ENCODE data around the gene EMX2.

The EMX2 gene

GRCh38 chr10:117532451-117533107 lies 10.0 kb upstream of the EMX2 start:
- DNase-seq: no peak

- DNase-seq: no peak
Measured at GRCh38 chr10:117533507-117534281, 8.9 kb upstream of the EMX2 start.

DNA sequence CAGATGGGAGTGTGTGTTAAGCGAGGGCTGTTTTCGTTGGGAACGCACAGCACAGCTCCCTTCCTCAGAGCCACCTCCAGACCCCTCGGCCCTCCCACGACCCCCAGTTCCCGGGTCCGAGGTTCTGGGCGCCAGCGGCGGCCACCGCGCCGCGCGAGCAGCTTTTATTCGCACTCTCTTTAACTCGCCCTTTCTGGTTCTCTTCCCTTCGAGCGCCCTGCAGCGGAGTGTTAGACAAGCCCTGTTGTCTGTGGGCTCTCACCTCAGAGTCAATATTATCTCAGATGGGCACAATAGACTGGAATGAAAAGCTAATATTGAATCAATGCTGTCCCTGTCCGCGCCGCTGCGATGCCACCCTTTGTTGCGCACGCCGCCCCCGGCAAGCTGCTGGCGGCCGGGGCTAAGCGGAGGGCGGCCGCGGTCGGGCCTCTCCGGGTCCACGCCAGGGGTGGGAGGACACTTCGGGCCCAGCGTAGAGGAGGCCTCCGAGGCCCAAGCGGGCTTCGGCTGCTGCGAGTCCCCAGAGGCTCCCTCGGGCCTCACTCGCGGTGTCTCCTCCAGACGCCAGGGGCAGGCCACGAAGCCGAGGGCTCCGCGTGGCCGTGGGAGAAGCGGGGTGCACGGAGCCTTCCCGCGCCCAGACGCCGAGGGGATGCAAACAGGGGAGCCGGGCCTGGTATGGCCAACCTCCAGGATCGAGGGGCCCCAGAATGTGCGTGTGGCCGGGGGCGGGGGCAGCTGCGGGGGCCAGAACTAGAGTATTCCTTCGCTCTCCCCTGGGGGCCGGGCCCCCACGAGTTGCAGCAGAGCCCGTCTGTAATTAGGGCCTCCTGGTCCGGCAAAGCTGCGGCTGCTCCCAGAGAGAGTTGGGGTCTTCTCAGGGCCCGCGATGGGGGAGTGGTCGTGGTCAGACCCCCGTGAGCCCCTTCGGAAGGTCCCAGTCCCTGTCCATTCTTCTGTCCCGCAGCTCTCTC lies 7.9 kb upstream of the EMX2 start:
- no peak for DNase-seq

DNA sequence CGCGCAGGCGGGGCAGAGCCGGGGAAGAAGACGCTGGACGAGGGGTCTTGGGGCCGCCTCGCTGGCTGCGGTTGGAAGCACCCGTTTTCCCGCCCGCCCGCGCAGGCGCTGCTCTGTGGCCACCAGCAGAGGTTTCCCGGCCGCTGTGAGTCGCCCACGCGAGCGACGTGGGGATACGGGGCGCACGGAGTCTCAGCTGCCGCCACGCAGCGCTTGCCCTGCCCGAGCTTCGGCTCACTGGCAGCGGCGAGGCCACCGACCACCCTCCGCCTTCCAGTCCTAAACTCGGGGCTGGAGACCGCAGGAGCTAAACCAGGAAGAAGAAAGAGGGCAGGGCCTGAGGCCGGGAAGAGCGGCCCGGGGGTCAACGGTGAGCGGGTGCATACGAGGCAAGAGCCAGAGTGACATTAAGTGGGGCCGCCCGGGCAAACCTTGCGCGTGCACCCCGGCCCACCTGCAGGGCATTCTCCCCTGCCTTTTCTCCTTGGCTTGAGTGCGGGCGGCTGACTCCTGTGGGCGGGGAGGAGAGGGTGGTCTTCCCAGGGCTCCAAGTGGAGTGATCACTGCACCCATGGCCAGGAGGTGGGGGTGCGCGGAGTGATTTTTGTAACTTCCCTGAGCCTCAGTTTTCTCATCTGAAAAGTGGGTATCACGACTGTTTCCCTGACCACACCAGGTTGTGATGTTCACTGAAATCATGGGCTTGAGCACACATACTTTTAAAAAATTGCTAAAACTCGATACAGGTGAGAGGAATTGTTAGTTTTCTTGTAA lies 7.1 kb upstream of the EMX2 start:
- DNase-seq: no peak

- no peak for DNase-seq
Measured at GRCh38 chr10:117536072-117536865, 6.3 kb upstream of the EMX2 start.

DNA sequence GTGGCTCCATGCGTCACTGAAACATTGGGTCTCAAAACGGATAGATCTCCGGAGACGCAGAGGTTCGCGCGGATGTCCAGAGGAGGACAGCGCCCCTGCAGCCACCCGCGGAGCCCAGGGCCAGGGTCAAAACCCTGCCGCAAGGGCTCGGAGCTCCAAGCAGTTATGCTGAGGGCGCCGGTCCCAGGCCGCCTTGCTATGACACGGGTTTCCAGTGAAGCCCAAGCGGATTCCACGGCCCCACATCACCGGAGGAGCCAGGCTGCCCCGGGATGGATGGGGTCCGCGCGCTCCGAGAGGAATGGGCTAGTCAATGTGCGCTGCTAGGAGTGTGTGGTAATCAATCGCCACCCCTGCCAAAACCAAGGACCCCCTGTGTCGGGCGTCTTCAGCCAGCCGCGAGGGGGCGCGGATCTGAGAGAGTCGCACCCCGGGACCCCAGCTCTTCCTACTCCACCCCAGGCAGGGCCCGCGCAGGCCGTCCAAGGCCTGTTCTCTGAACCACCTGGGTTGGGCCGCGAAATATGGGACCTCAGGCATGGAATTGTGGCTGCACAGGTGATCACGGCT lies 5.6 kb upstream of the EMX2 start:
- no peak for DNase-seq

- no peak for DNase-seq
Measured at GRCh38 chr10:117537436-117537903, 5.1 kb upstream of the EMX2 start.

DNA sequence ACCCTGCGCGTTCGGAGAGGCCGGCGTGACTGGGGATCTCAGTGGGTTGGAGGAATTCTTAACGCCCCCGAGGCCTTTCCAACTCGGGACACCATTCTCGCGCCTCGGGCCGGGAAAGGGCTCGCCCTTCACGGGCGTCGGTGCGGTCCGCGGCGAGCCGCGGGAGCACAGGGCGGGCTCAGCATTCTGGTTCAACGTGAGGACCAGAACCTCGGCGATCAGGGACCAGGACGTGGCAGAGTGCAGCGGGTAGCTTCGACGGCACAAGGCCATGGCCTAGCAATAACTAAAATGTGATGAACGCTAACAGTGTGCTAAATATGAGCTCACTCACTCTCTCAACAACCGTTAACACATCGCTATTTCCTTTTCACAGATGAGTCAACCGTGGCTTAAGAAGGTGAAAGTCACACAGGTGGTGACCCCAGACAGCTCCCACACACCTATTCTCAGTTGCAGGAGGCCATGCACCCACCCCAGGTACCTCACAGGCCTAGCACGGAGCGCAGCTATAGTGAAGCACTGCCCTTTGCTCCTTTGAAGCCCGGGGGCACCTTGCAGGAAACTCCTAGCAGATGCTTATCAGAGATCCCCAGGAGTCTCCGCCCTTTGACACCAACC lies 4.5 kb upstream of the EMX2 start:
- DNase-seq: no peak

GRCh38 chr10:117539361-117539773 lies 3.2 kb upstream of the EMX2 start:
- no peak for DNase-seq

DNA sequence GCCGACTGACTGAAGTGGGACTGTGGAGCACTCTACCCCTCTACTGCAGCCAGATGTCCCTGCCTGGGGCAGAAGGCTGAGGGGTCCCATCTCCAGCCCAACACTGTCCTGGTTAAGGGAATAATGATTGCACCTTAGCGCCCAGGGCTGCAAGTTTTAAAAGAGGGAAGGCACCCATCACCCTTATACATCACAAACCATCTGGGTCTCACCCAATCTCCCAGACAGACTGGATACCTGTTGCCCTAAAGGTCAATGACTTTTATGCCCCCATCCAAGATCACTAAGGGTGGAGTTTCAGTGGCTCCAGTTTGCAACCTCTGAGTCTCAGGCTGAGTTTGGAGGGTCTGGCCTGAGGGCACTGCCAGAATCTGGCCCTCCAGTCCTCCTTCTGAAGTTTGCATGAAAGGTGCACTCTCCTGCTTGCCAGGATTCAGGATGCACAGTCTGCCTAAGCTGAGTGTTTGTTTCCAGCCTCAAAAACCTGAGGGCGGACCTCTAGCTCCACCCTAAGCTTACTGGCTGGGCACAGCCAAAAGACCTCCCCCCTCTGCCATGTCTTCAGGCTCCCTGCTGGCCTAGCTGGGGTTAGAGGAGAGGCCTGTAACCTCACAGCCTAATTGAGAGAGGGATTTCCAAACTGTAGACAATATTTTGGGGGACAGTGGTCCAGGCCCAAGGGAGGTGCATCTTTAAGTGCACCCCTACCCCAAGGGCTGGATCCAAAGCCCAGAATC lies 2.5 kb upstream of the EMX2 start:
- no peak for DNase-seq

- DNase-seq: no peak
Measured at GRCh38 chr10:117540640-117541404, 1.7 kb upstream of the EMX2 start.

GRCh38 chr10:117541405-117541908 lies 1.1 kb upstream of the EMX2 start:
- DNase-seq: no peak

GRCh38 chr10:117541909-117542705 lies 439 bp upstream of the EMX2 start:
- DNase-seq: no peak

- no peak for DNase-seq
Measured at GRCh38 chr10:117543225-117544003, 868 bp downstream of the EMX2 start.

GRCh38 chr10:117544004-117544701 lies 1.6 kb downstream of the EMX2 start:
- DNase-seq: no peak

DNA sequence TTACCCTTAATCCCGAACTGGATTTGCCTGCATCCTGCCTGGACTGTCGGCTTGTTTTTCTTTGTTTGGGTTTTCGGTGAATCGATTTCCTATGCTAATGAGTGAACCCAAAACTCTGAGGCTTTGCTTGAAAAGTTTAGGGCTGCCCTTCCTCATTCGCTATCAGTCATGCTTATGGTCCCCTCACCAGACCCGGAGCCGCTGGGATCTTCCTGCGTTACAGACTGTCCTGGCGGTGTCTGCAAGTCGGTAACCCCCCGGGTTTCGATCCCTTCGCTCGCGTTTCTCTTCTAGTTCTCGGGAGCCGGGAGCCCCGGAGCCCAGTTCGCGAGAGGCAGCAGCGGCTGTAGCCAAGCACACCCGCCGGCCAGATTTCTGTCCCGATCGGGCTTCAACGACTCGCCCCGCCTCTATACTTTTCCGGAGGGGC lies 2.2 kb downstream of the EMX2 start:
- DNase-seq: no peak

Measured in HCEC 1CT (cell line).